ENCODE data around the gene SAYSD1.

SAYSD1 gene

GRCh38 chr6:39061182-39061581 is 53.8 kb downstream of the SAYSD1 start:
- Histone ChIP-seq H3K9ac (ENCODE audit: low read length) (no peak overlapping the region), H3K4me2 (ENCODE audit: low read length) (no peak overlapping the region), H3K27ac (ENCODE audit: low read length) (no peak overlapping the region), H3K36me3 (replicated peaks; ENCODE audit: low read depth, low read length) (no peaks in the 10 kb centered on the region), H3K27me3 (ENCODE audit: low read depth, low read length) (peaks cover 30% of the 10 kb centered on the region), H3K9me3 (ENCODE audit: insufficient read depth, low read length) (no peaks in the 10 kb centered on the region), H4K20me1 (ENCODE audit: insufficient read depth, low read length) (no peaks in the 10 kb centered on the region), H2AFZ (ENCODE audit: low read depth, low read length) (no peak overlapping the region), H3K4me1 (ENCODE audit: low read length) (no peaks in the 10 kb centered on the region), H3K79me2 (ENCODE audit: low read length) (no peaks in the 10 kb centered on the region), H3K4me3 (ENCODE audit: low read length) (no peak overlapping the region)
- TF ChIP-seq EZH2phosphoT487 (IDR thresholded peaks at IDR 0.05; ENCODE audit: low read depth) (no peak), CTCF (IDR thresholded peaks at IDR 0.05; ENCODE audit: low read depth, low read length) (no peak)

GRCh38 chr6:39060467-39061160 is 54.4 kb downstream of the SAYSD1 start:
- Histone ChIP-seq H3K27me3 (ENCODE audit: low read depth, low read length) (peaks cover 25% of the 10 kb centered on the region), H3K4me2 (ENCODE audit: low read length) (no peak overlapping the region), H3K4me3 (ENCODE audit: low read length) (no peak overlapping the region), H2AFZ (ENCODE audit: low read depth, low read length) (no peak overlapping the region), H3K36me3 (replicated peaks; ENCODE audit: low read depth, low read length) (no peaks in the 10 kb centered on the region), H4K20me1 (ENCODE audit: insufficient read depth, low read length) (no peaks in the 10 kb centered on the region), H3K79me2 (ENCODE audit: low read length) (no peaks in the 10 kb centered on the region), H3K9me3 (ENCODE audit: insufficient read depth, low read length) (no peaks in the 10 kb centered on the region), H3K27ac (ENCODE audit: low read length) (no peak overlapping the region), H3K9ac (ENCODE audit: low read length) (no peak overlapping the region), H3K4me1 (ENCODE audit: low read length) (no peaks in the 10 kb centered on the region)
- TF ChIP-seq CTCF (IDR thresholded peaks at IDR 0.05; ENCODE audit: low read depth, low read length) (no peak), EZH2phosphoT487 (IDR thresholded peaks at IDR 0.05; ENCODE audit: low read depth) (no peak)

- H2AFZ ChIP-seq (ENCODE audit: low read depth, low read length) = no peak overlapping the region
Measured at GRCh38 chr6:39059496-39060310, 55.3 kb downstream of the SAYSD1 start.

More at GRCh38 chr6:39059496-39060310, 55.3 kb downstream of the SAYSD1 start:
- no peak overlapping the region for H3K4me3 ChIP-seq (ENCODE audit: low read length)
- no peak overlapping the region for H3K4me2 ChIP-seq (ENCODE audit: low read length)
- H3K36me3 ChIP-seq (replicated peaks; ENCODE audit: low read depth, low read length) = no peaks in the 10 kb centered on the region
- no peaks in the 10 kb centered on the region for H3K9me3 ChIP-seq (ENCODE audit: insufficient read depth, low read length)
- H3K9ac ChIP-seq (ENCODE audit: low read length) = no peak overlapping the region
- H3K79me2 ChIP-seq (ENCODE audit: low read length) = no peaks in the 10 kb centered on the region
- peaks cover 23% of the 10 kb centered on the region for H3K27me3 ChIP-seq (ENCODE audit: low read depth, low read length)
- no peak overlapping the region for H3K27ac ChIP-seq (ENCODE audit: low read length)
- H3K4me1 ChIP-seq (ENCODE audit: low read length) = no peaks in the 10 kb centered on the region
- no peak for TF ChIP-seq CTCF (IDR thresholded peaks at IDR 0.05; ENCODE audit: low read depth, low read length)
- no peak for TF ChIP-seq EZH2phosphoT487 (IDR thresholded peaks at IDR 0.05; ENCODE audit: low read depth)
- no peaks in the 10 kb centered on the region for H4K20me1 ChIP-seq (ENCODE audit: insufficient read depth, low read length)
